Progenitor cell of endocrine pancreas (in vitro differentiated cells): ENCODE data around the gene UIMC1. TPM values are rescaled to one million over a fixed set of nuclear protein-coding genes. Genes with fewer than 3 reads are reported as not detected.

Experiments
- DNase-seq: peaks from one replicate; pipeline ENCODE4 v3.0.0; 2021; ENCODE audit warnings: low spot score; ENCODE audit not compliant: unreplicated experiment
- H3K27ac Mint-ChIP-seq: 2 replicates; pipeline ENCODE4 v1.8.0; 2021; ENCODE audit warnings: mild to moderate bottlenecking, moderate library complexity, mixed read lengths
- H3K27me3 Mint-ChIP-seq: 2 replicates; pipeline ENCODE4 v1.8.0; 2021; ENCODE audit warnings: mixed read lengths
- H3K36me3 Mint-ChIP-seq: 2 replicates; pipeline ENCODE4 v1.8.0; 2022; ENCODE audit warnings: mixed read lengths; ENCODE audit not compliant: insufficient read depth
- H3K4me1 Mint-ChIP-seq: 2 replicates; pipeline ENCODE4 v1.8.0; 2021; ENCODE audit warnings: low read depth, mixed read lengths
- H3K4me3 Mint-ChIP-seq: 2 replicates; pipeline ENCODE4 v1.8.0; 2021; ENCODE audit warnings: low read depth, mild to moderate bottlenecking, moderate library complexity, mixed read lengths
- H3K9me3 Mint-ChIP-seq: 2 replicates; pipeline ENCODE4 v1.8.0; 2021; ENCODE audit warnings: low read depth, mixed read lengths
- total RNA-seq: library from RNA; stranded (reverse); gene quantifications from 2 replicates; pipeline ENCODE4 v1.2.1, GENCODE V29; 2021
- TF ChIP-seq, protein P1 (sequence below): fragments of 200-600 bp; sonication (generic); IDR thresholded peaks from one replicate; pipeline ENCODE4 v1.5.0; 2021; ENCODE audit warnings: antibody characterized with exemption, mild to moderate bottlenecking; ENCODE audit not compliant: unreplicated experiment

The UIMC1 gene
- total RNA-seq, 1 donor from 2014 or later: 47.4 TPM

DNA sequence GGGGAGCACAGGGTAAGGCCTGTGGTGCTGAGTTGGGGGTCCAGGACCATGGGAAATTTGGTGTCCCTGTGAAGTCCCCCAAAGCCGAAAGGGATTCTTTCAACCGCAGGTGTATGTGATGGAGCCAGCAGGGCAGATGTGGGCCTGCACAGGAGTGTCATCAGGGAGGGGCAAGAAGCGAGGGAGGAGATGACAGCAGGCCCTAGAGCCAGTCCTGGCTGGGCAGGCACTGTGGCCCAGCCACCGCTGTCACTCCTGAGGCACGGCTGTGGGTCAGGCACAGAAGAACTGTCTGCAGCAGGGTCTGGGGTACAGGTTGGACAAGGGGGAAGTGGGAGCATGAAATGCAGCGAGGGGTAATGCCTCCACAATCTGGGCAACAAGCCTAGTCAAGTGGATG is 112.3 kb downstream of the UIMC1 start:
- no peak for DNase-seq
- Mint-ChIP-seq H3K27me3 (peaks cover 66% of the 10 kb centered on the region), H3K9me3 (no peaks in the 10 kb centered on the region), H3K36me3 (no peaks in the 10 kb centered on the region), H3K4me1 (no peaks in the 10 kb centered on the region), H3K27ac (no peak overlapping the region), H3K4me3 (no peak overlapping the region)
- TF ChIP-seq, protein P1, sequence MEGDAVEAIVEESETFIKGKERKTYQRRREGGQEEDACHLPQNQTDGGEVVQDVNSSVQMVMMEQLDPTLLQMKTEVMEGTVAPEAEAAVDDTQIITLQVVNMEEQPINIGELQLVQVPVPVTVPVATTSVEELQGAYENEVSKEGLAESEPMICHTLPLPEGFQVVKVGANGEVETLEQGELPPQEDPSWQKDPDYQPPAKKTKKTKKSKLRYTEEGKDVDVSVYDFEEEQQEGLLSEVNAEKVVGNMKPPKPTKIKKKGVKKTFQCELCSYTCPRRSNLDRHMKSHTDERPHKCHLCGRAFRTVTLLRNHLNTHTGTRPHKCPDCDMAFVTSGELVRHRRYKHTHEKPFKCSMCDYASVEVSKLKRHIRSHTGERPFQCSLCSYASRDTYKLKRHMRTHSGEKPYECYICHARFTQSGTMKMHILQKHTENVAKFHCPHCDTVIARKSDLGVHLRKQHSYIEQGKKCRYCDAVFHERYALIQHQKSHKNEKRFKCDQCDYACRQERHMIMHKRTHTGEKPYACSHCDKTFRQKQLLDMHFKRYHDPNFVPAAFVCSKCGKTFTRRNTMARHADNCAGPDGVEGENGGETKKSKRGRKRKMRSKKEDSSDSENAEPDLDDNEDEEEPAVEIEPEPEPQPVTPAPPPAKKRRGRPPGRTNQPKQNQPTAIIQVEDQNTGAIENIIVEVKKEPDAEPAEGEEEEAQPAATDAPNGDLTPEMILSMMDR: no peak

DNA sequence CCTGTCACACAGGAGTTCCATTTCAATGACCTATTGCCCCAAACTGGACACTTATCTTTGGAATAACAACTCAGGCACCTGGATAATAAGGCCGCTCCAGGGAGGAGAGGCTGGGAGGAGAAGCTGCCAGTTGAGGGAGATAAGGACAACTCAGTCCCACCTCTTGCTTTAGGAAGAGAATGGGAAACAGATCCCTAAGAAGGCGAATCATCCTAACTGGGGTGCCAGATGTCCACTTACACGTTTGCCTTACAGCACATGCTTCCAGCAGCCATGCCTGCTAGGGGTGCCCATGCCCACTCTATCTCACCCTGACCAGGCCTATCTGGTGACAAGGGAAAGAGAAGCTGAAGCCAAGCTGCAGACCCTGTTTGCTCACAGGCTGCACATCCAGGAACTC is 113.9 kb downstream of the UIMC1 start:
- DNase-seq: peak; percentile 3
- no peak overlapping the region for H3K4me3 Mint-ChIP-seq

DNA sequence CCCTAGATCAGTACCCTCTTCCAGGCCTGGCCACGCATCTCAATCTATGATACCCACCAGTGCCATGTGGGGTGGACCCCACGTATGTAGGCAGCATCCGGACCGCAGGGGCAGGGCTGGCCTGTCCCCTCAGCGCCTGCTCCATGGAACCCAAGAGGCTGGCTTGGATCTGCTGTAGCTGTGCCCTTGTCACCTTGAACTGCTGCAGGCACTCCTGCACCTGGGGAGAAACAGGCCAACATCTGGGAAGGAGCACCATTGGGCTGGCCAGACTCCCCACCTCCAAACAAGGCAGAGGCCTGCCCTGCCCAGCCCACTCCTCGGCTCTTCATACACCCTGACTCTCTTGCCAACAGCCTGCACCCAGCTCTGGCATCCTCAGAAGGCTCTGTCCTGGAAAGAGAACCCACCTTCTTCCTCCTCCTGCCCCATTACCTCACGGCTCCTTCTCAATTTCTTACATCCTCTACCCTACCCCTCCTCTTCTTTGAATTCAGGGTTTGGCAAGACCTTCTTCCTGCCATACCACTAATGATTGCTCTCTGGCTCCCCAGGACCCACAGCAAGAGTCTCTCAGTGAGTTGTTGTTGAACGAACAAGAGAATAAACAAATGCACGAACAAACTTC is 115.1 kb downstream of the UIMC1 start:
- H3K9me3 Mint-ChIP-seq: no peaks in the 10 kb centered on the region
- no peaks in the 10 kb centered on the region for H3K36me3 Mint-ChIP-seq
- no peaks in the 10 kb centered on the region for H3K4me1 Mint-ChIP-seq
- TF ChIP-seq, protein P1: no peak
- no peak overlapping the region for H3K27ac Mint-ChIP-seq
- H3K27me3 Mint-ChIP-seq: peaks cover 42% of the 10 kb centered on the region
- peak; percentile 6 for DNase-seq
- no peak overlapping the region for H3K4me3 Mint-ChIP-seq

More for the DNA sequence above, 113.9 kb downstream of the UIMC1 start:
- H3K27me3 Mint-ChIP-seq: peaks cover 55% of the 10 kb centered on the region
- no peaks in the 10 kb centered on the region for H3K36me3 Mint-ChIP-seq
- no peaks in the 10 kb centered on the region for H3K9me3 Mint-ChIP-seq
- no peak overlapping the region for H3K27ac Mint-ChIP-seq
- TF ChIP-seq, protein P1: no peak
- no peaks in the 10 kb centered on the region for H3K4me1 Mint-ChIP-seq

DNA sequence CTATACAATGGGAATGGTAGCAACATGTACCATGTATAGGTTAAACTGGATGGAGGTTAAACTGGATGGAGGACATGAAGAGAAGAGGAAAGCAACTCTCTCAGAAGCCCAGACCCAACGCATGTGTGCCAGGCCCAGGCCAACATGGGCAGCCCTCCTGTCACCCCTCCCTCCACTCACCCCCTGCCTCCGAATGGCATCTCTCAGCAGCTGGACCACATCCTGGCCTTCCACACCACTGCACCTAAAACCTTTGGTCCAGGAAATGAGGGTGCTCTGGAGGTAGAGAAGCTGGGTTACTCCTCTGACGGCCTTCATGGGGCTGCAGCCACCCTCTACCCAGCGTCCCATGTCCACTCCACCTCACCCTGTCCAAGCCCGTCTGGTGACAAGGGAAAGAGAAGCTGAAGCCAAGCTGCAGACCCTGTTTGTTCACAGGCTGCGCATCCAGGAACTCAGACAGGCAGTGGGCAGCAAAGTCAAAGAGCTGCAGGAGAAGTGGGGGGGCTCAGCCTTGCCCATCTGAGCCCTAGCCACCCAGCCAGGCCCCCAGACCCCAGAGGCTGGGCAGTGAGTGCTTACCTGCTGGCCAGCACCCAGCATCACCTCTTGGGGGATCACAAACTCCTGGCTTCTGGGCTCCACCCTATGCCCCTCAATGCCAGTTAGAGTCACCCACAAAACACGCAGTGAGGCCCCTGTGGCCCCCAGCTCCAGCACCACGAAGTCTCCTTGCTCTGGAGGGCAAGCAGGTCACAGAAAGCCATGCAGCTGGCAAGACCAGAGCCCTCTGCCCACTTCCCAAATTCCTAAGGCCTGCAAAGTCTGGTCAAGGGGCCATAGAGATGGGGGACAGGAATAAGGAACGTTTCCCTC is 115.9 kb downstream of the UIMC1 start:
- H3K27me3 Mint-ChIP-seq: peaks cover 44% of the 10 kb centered on the region
- TF ChIP-seq, protein P1: no peak

DNA sequence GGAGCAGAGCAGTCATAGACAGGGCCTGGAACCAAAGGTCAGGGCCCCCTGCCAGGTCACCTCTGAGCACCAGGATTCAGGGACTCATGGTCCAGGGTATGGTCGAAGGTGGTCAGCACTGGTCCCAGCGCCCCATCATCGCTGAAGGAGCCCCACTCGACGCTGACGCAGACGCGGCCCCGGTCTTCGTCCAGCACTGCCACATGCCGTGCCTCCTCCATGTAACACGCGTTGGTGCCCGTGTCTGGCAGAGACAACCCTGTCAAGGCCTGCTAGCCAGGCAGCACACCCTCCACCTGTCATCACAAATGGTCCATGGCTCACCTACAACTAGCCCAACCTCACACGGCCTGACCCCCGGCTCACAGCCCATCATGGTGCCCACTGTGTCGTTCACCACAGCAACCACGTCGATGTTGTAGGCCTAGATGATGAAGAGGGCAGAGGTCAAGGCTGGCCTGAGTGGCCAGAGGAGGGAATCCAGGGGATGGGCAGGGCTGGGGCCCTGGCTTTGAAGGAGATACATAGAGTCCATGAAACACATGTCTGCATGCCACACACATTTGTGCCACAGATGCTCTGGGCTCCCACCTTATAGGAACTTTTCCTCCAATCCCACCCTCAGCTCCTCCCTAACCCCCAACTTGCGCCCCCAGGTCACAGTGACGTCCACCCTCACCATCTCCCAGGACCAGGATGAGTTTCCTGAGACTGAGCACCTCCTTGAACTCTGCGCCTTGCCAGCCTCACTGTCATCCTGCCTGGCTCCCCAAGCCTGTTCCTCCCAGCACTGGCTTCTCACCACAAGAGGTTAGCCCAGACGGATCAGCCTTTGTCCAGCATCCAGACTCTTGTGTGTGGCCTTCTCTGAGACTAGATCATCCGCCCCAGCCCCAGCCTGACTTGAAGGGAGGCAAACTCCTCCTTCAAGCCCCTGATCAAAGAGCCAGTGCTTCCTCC is 117.0 kb downstream of the UIMC1 start:
- Mint-ChIP-seq H3K4me3 (no peak overlapping the region), H3K4me1 (peaks cover 2% of the 10 kb centered on the region), H3K36me3 (no peaks in the 10 kb centered on the region), H3K27me3 (peaks cover 44% of the 10 kb centered on the region), H3K27ac (no peak overlapping the region), H3K9me3 (no peaks in the 10 kb centered on the region)
- peak; percentile 3 for DNase-seq
- TF ChIP-seq, protein P1: no peak

More for the DNA sequence above, 115.9 kb downstream of the UIMC1 start:
- H3K4me1 Mint-ChIP-seq: no peaks in the 10 kb centered on the region
- no peaks in the 10 kb centered on the region for H3K9me3 Mint-ChIP-seq
- DNase-seq: peak; percentile 7
- no peaks in the 10 kb centered on the region for H3K36me3 Mint-ChIP-seq
- no peak overlapping the region for H3K4me3 Mint-ChIP-seq
- H3K27ac Mint-ChIP-seq: no peak overlapping the region
